NCI-H69 (cell line): ENCODE measurements around the gene DOCK2.
A peak's percentile ranks its signal among the peaks of the same experiment; 100 is the strongest.
"Not testable (repeated sequence)": the region's sequence is repeated elsewhere in the genome, so short reads cannot be mapped to it uniquely, and the experiment has no call there.

Source experiments
- DNase-seq: peaks from one replicate; lab custom pipeline; 2025; lab: John Stamatoyannopoulos, UW

The DOCK2 gene

DNA sequence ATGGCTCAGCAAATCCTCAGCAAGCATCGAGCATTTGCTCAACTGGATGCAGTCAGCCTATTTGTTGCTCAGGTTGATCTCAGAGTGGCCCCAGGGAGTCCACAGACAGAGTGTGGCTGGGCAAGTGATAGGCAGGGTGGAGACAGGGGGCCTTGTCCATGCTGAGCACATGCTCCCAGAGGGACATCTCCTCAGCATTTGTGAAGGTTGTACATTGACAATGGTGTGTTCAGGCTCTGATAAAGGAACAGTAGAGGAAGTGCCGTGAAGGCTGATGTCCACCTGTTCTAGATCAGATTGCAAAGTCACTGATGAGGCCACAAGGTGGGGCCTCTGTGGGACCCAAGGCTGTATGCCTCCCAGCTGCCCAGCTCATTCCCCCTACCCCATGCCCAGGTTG is 418.5 kb downstream of the DOCK2 start:
- no peak for DNase-seq

DNA sequence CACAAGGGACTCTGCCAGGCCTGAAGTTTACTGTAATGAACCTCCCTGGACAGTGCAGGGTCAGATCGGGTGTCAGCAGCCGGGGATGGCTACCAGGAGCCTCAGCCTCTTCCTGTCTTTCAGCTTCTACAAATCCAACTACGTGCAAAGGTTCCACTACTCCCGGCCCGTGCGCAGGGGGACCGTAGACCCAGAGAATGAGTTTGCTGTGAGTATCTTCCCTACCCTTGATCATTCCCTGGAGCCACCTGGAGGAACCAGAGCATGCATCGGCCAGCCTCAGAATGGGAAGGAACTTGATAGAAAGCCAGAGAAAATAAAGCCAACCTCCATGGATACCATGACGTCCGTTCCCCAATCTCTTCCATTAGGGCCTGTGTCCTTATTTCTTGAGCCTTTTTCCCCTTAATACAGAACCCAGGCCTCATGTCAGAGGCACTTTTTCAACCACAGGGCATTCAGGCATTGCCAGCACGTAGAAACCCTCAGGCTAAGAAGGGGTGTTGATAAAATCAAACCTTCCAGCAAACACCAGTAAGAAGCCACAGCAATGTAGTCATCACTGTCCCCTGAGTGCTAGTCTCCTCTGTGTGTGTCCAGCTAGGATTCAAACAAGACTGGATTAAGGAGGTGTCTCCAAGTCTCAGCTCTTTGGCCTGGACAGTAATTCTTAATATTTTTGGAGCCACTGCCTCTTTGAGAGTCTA is 419.6 kb downstream of the DOCK2 start:
- no peak for DNase-seq

DNA sequence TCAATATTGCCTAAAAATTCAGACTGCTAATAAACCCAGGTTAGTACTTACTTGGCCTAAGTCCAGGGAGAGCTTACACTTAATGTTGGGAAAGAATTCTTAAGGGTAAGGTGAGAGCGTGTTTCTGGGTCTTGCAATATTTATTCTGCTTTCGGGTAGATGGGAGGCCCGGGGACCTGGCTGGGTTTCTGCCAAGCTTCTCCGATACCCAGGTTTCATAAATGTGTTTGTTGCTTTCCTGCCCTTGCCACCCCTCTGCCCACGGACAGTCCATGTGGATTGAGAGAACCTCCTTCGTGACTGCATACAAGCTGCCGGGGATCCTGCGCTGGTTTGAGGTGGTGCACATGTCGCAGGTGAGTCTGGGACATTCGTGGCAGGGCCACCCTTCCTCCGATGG is 420.2 kb downstream of the DOCK2 start:
- no peak for DNase-seq

DNA sequence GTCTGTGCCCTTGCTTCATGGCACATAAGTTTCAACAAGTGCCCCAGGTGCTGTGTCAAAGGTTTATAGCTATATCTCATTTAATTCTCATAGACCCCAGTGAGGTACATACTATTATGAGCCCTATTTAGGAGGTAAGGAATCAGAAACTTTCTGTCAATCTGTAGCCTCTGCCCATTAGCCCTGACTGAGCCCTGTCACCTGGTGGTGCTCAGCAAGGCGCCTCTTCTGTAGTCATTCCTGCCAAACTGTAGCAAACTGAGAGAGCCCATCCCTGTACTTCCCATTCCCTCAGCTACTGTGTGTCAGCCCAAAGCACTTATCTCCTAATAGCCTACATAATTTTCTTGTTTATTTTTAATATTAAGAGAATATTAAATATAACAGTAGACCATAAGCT is 422.1 kb downstream of the DOCK2 start:
- DNase-seq: no peak

DNA sequence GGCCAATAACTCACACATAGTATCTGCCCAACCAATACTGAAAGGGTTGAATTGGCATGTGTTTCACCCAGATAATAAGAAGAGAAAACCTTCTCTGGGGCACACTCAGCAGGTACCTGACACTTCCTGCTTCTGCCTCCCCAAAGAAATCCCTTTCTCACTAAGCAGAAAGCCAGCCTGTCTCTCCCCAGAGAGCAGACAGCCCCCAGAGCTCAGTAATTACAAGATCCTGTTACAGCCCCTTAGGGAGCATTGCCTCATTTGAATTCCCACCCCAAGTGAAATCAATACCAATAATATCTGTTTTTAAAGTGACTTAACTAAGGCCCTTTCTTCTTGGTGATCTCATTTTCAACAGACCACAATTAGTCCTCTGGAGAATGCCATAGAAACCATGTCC is 430.1 kb downstream of the DOCK2 start:
- peak; percentile 91 for DNase-seq

DNA sequence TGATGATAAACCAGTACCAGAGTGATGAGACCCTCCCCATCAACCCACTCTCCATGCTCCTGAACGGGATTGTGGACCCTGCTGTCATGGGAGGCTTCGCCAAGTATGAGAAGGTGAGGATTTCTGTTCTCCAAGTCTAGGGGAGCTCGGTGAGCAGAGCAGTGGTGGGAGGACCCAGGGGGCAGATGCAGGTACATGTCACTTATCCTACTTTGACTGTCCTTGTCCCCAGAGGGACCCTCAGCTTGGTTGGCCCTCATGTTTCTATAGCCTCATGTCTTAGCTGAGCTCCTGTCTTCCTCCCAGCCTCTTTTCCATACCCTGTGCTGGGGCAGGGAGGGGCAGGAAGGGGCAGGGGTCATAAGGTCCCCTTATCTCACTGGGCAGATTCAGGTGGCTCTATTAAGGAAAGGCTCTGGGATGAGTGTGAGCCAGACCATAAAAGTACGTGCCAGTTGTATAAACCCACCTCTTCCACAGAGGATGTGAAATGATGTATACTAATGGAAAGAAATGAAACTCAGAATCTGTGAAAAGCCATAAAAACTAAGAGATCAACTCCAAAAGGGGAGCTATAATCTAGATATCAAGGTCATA is 430.6 kb downstream of the DOCK2 start:
- no peak for DNase-seq

DNA sequence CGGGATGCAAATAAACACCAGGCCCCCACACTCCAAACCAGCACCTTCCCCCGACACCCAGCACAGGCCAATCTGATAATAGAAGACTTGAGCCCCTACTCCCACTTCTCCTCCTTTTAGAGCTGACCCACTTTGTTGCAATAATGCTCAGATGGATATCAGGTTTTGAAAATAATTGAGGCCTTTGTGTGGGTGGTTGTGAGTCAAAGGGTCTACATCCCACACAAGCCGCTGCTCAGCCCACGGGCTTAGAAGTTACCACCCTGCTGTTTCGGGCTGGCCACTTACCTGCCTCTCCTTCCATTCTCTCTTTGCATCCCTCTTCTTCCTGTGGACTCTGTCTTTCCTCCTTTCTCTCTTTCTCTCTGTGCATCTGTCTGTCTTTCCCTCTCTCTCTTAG is 432.4 kb downstream of the DOCK2 start:
- DNase-seq: no peak

- DNase-seq: peak; percentile 44
Observed at GRCh38 chr5:170070556-170071412, 433.7 kb downstream of the DOCK2 start.

DNA sequence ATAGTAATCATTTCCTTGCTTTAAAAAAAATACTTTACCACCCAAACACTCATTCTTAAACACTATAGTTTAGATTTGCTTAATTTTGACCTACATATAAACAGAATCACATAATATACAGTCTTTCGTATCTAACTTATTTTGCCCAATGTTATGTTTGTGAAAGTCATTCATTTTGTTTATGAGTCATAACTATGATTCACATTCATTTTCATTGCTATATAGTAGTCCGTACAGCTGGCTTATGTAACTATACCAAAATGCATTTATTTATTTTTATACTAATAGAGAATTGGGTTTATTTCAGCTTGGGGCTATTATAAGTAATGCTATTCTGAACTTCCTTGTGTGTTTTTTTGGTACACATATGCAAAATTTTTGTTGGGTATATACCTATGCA is 434.7 kb downstream of the DOCK2 start:
- DNase-seq: no peak

- no peak for DNase-seq
Observed at GRCh38 chr5:170075696-170076095, 438.6 kb downstream of the DOCK2 start.

- no peak for DNase-seq
Observed at GRCh38 chr5:170076211-170076610, 439.1 kb downstream of the DOCK2 start.

DNA sequence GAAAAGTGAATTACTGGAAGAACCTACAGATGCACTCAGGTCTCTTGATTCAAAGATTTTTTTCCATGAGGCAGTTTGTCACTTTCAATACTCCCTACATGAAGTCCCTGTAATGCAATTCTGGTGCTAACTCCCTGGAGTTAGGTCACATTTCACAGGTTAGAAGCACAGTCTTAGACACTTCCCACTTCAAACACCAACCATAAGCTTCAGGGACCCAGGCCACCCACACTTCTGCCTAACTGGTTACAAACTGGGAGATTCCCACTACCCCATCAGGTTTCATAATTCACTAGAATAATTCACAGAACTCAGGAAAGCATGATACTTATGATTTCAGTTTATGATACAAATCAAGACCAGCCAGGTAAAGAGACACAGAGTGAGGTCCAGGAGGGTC is 439.7 kb downstream of the DOCK2 start:
- DNase-seq: no peak

DNA sequence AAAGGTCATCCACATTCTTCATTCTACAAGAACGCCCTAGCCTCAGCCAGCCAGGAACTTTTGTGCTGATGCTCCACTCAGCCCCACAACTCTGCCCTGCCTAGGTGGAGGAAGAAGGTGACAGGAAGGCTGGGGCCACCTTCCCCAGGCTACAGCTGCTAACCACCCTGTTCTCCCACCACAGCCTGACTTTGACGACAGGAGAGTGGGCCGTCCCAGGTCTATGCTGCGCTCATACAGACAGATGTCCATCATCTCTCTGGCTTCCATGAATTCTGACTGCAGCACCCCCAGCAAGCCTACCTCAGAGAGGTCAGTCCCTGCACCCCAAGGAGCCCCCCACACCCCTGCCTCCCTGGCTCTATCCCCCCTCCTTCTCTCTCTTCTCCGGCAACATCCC is 440.5 kb downstream of the DOCK2 start:
- DNase-seq: no peak

DNA sequence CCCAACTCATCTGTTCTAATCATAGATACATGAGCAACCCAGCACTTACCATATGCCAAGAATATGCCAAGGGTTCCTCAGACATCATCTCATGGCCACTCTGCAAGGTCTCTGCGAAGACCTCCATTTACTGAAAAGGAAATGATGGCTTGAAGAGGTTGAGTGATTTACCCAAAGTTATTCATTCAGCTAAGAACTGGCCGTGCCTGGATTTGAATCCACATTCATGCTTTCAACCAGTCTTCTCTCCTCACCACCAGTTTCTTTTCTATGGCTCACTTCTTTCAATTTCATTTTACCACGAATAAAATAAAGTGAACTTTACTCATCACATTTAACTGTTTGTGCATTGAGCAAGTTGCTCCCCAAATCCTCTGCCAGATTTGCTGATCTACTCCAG is 441.4 kb downstream of the DOCK2 start:
- no peak for DNase-seq

GRCh38 chr5:170078931-170079330 is 441.9 kb downstream of the DOCK2 start:
- no peak for DNase-seq

DNA sequence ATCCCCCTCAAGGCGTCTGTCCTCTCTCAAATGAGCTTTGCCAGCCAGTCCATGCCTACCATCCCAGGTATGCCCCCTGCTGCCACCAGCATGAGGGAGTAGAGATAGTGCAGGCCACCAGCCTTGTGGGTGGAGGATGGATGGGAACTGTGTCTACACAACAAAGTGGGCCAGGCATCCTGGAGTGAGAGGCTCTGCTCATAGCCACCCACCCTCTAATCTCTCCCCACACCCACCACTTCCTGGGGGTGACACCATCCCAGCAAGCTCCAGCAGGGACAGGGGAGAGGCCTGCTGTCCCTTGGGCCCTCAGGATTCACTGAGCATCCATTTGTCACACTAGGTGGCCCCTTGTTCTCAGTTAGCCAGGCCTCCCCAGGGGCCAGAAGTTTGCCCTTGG is 443.1 kb downstream of the DOCK2 start:
- no peak for DNase-seq

- no peak for DNase-seq
Observed at GRCh38 chr5:170080786-170081445, 443.8 kb downstream of the DOCK2 start.

DNA sequence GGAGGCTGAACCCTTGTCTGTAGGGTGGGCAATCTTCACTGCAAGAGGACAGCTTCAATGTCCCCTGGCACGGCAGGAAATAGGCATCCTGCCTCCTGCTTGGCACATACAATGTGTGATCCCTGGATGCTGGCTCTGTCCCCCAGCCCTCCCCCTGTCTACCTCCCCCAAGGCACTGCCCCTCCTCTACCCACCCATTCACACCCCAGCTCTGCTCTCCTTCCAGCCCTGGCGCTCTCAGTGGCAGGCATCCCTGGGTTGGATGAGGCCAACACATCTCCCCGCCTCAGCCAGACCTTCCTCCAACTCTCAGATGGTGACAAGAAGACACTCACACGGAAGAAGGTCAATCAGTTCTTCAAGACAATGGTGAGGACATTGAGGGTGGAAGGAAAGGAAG is 444.5 kb downstream of the DOCK2 start:
- DNase-seq: no peak

DNA sequence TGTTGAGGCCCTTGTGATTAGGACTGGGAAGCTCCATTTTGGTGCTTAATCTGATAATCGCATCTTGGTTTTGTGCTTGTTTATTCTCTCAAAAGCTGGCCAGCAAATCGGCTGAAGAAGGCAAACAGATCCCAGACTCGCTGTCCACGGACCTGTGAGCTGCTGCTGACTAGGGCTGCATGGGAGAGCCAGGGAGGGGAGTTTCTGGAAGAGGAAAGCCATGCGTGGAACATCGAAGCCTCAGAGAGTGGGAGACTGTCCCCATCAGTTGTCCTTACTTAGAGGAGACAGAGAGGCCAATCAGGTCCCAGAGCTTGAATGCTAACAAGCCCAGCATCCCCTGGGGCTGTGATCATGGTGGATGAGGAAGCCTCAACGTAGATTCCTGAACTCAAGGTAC is 445.6 kb downstream of the DOCK2 start:
- no peak for DNase-seq

DNA sequence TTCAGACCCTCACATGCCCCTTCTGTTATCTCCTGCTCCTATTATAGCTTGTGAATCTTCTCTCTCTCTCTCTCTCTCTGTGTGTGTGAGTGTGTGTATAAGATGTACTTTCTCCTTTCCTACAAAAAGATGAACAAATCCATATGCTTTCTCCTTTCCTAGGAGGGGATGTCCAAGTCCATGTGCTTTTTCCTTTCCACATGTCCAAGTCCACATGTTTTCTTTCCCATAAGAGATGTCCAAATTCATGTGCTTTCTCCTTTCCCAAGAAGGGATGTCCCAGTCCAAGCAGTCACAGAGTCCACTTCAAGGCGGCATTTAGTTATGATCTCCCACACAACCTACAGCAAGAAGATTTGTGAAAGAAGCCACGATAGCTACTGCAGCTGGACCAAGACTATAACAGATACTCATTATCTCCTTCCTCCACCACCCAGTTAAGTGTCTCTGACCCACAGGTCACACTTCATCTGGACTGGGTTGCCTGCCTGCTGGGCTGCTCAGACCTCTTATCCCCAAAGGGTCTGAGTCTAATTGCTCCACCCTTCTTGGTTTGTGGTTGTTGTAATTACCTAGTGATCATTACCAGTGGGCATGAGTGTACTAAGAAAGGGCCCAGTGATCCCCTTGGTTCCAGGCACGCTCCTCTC is 450.2 kb downstream of the DOCK2 start:
- DNase-seq: no peak

GRCh38 chr5:170092455-170093101 is 455.5 kb downstream of the DOCK2 start:
- DNase-seq: no peak

GRCh38 chr5:170094329-170094728 is 457.3 kb downstream of the DOCK2 start:
- not testable (repeated sequence) for DNase-seq
